B cell (primary cell): ENCODE data around the gene UMOD.

Experiments
- CTCF ChIP-seq: fragments of 200-600 bp; IDR thresholded peaks from one replicate; pipeline ENCODE4 v1.8.0; 2022; ENCODE audit warnings: antibody characterized with exemption, mild to moderate bottlenecking
- EZH2 ChIP-seq: IDR thresholded peaks from 2 replicates; pipeline ENCODE4 v1.6.1; 2012; ENCODE audit warnings: borderline replicate concordance, low read depth, mild to moderate bottlenecking, moderate library complexity, low read length; ENCODE audit not compliant: insufficient read depth, poor library complexity, severe bottlenecking

- no peak for TF ChIP-seq CTCF
- no peak for TF ChIP-seq EZH2
Observed at GRCh38 chr16:20307791-20308190, 44.7 kb downstream of the UMOD start.
